GM12878 (cell line): Measurements from ENCODE around the gene POMP. TPM values are rescaled to one million over a fixed set of nuclear protein-coding genes. Genes with fewer than 3 reads are reported as not detected.
A peak's percentile ranks its signal among the peaks of the same experiment; 100 is the strongest.

Experiments used
- ATF2 ChIP-seq: IDR thresholded peaks from 2 replicates; pipeline ENCODE4 v1.6.1; 2012; ENCODE audit warnings: low read length, inconsistent platforms
- BMI1 ChIP-seq: fragments of 450-650 bp; IDR thresholded peaks from 2 replicates; pipeline ENCODE4 v1.6.1; 2016; ENCODE audit warnings: mild to moderate bottlenecking, moderate library complexity, borderline replicate concordance
- CBFB ChIP-seq: IDR thresholded peaks from 2 replicates; pipeline ENCODE4 v1.6.1; 2016; ENCODE audit warnings: antibody characterized with exemption, low read depth
- CHD4 ChIP-seq: fragments of 200-600 bp; sonication (generic); IDR thresholded peaks from 2 replicates; pipeline ENCODE4 v1.6.1; 2016; ENCODE audit warnings: mild to moderate bottlenecking
- CREB1 ChIP-seq: IDR thresholded peaks from 2 replicates; pipeline ENCODE4 v1.6.1; 2012; ENCODE audit warnings: low read depth, mild to moderate bottlenecking, inconsistent platforms
- EED ChIP-seq: sonication (generic); IDR thresholded peaks from 2 replicates; pipeline ENCODE4 v1.6.1; 2016; ENCODE audit warnings: antibody characterized with exemption, low read depth
- ETV6 ChIP-seq, 2 experiments: fragments of 450-650 bp in 1 of 2; IDR thresholded peaks in 1 of 2; conservative IDR thresholded peaks in 1 of 2; 2 replicates each; pipeline ENCODE4 v1.6.1; 2014; ENCODE audit warnings: antibody characterized with exemption in 1 of 2, borderline replicate concordance in 1 of 2, low read depth in 1 of 2, mild to moderate bottlenecking in 1 of 2, moderate library complexity in 1 of 2
- EZH2 ChIP-seq: IDR thresholded peaks from 2 replicates; pipeline ENCODE4 v1.6.1; 2012; ENCODE audit warnings: low read depth, mild to moderate bottlenecking, control low read depth, inconsistent platforms, low read length, borderline replicate concordance; ENCODE audit not compliant: control insufficient read depth
- KAT2A ChIP-seq: conservative IDR thresholded peaks from 2 replicates; pipeline ENCODE4 v1.6.1; 2011; ENCODE audit warnings: low read depth, low read length; ENCODE audit not compliant: control insufficient read depth
- KDM1A ChIP-seq: fragments of 200-600 bp; sonication (generic); IDR thresholded peaks from 2 replicates; pipeline ENCODE4 v1.6.1; 2016; ENCODE audit warnings: borderline replicate concordance
- LARP7 ChIP-seq: fragments of 450-650 bp; IDR thresholded peaks from 2 replicates; pipeline ENCODE4 v1.6.1; 2017; ENCODE audit warnings: mild to moderate bottlenecking
- MEF2B ChIP-seq: fragments of 450-650 bp; IDR thresholded peaks from 2 replicates; pipeline ENCODE4 v1.6.1; 2018; ENCODE audit warnings: mild to moderate bottlenecking, moderate library complexity; ENCODE audit not compliant: partially characterized antibody, poor library complexity, severe bottlenecking
- MTA2 ChIP-seq: fragments of 450-650 bp; IDR thresholded peaks from 2 replicates; pipeline ENCODE4 v1.6.1; 2016; ENCODE audit warnings: low read depth, mild to moderate bottlenecking, moderate library complexity
- MTA3 ChIP-seq: IDR thresholded peaks from 2 replicates; pipeline ENCODE4 v1.6.1; 2012; ENCODE audit warnings: low read length, inconsistent platforms, borderline replicate concordance
- MYC ChIP-seq: IDR thresholded peaks from 2 replicates; pipeline ENCODE4 v1.6.1; 2011; ENCODE audit warnings: mild to moderate bottlenecking, low read length, moderate library complexity, inconsistent platforms; ENCODE audit not compliant: insufficient read depth, insufficient replicate concordance, insufficient read length, severe bottlenecking
- NBN ChIP-seq: fragments of 450-650 bp; IDR thresholded peaks from 2 replicates; pipeline ENCODE4 v1.6.1; 2016
- NFIC ChIP-seq: IDR thresholded peaks from 2 replicates; pipeline ENCODE4 v1.6.1; 2012; ENCODE audit warnings: low read depth, mild to moderate bottlenecking, inconsistent platforms, low read length, moderate library complexity
- NRF1 ChIP-seq: conservative IDR thresholded peaks from 2 replicates; pipeline ENCODE4 v1.6.1; 2011; ENCODE audit warnings: mild to moderate bottlenecking, low read depth, low read length, improper control_type of control experiment
- POLR2AphosphoS2 ChIP-seq: IDR thresholded peaks from 2 replicates; pipeline ENCODE4 v1.6.1; 2011; ENCODE audit warnings: low read depth, mild to moderate bottlenecking, low read length, improper control_type of control experiment, moderate library complexity
- POU2F2 ChIP-seq: IDR thresholded peaks from 3 replicates; pipeline ENCODE4 v1.6.1; 2011; ENCODE audit warnings: low read depth, mild to moderate bottlenecking, low read length, borderline replicate concordance
- SUPT20H ChIP-seq: IDR thresholded peaks from 2 replicates; pipeline ENCODE4 v1.6.1; 2011; ENCODE audit warnings: low read depth, mild to moderate bottlenecking, low read length, moderate library complexity, borderline replicate concordance; ENCODE audit not compliant: control insufficient read depth
- WRNIP1 ChIP-seq: IDR thresholded peaks from 2 replicates; pipeline ENCODE4 v1.6.1; 2011; ENCODE audit warnings: low read depth, low read length, improper control_type of control experiment, borderline replicate concordance
- ZNF274 ChIP-seq: IDR thresholded peaks from one replicate; pipeline ENCODE4 v1.8.0; 2011; ENCODE audit not compliant: insufficient read length, insufficient read depth
- polyA plus RNA-seq, 11 experiments: library from polyadenylated mRNA; depleted of rRNA in 4 of 11; unstranded in 6 of 11; stranded (reverse) in 5 of 11; fragments of >200 nt; fragmentation: Nextera tagmentation in 4 of 11; fragmentation: Illumina TruSeq in 1 of 11; extraction: Ambion mirVana in 4 of 11; extraction: Trizol in 1 of 11; gene quantifications; 1 replicate in 1 of 11; 2 replicates in 10 of 11; pipeline versions ENCODE4 v1.2.1 to v1.2.3, GENCODE V29; 2011 to 2016; ENCODE audit warnings: inconsistent platforms in 2 of 11, missing spikeins in 2 of 11, low read depth in 1 of 11
- total RNA-seq, 4 experiments: library from RNA; depleted of rRNA in 3 of 4; stranded (reverse); fragments of >200 nt in 3 of 4; fragmentation: Illumina TruSeq in 1 of 4; extraction: Trizol in 1 of 4; gene quantifications; 2 replicates each; pipeline versions ENCODE4 v1.2.1 to v1.2.3, GENCODE V29; 2013 to 2021
- TF ChIP-seq, protein P1 (sequence below): fragments of 450-650 bp; IDR thresholded peaks from 2 replicates; pipeline ENCODE4 v1.6.1; 2016; ENCODE audit warnings: mild to moderate bottlenecking, moderate library complexity, borderline replicate concordance
- TF ChIP-seq, protein P2 (sequence below): IDR thresholded peaks from 2 replicates; pipeline ENCODE4 v1.6.1; 2011; ENCODE audit warnings: borderline replicate concordance, low read depth, mild to moderate bottlenecking, moderate library complexity, mixed read lengths, low read length; ENCODE audit not compliant: insufficient read depth; ENCODE audit errors: extremely low read length

POMP gene
- total and polyA plus RNA-seq, 10 of the 15 experiments (the other 5 are each of a cell fraction or from before 2014, with no cell fraction given) = 90.4 to 668 (median 144) TPM

GRCh38 chr13:28718543-28719226 lies 59.8 kb downstream of the POMP start, which contains the start of gene SLC46A3 (continued):
- no peak for TF ChIP-seq KDM1A
- TF ChIP-seq EED = no peak
- TF ChIP-seq LARP7 = peak; percentile 66
- no peak for TF ChIP-seq ATF2
- no peak for TF ChIP-seq MTA2
- no peak for TF ChIP-seq POU2F2
- TF ChIP-seq POLR2AphosphoS2 = no peak
- TF ChIP-seq WRNIP1 = no peak
- TF ChIP-seq MEF2B = no peak
- no peak for TF ChIP-seq EZH2
- TF ChIP-seq MYC = no peak
- no peak for TF ChIP-seq BMI1
- no peak for TF ChIP-seq SUPT20H
- TF ChIP-seq, protein P1, sequence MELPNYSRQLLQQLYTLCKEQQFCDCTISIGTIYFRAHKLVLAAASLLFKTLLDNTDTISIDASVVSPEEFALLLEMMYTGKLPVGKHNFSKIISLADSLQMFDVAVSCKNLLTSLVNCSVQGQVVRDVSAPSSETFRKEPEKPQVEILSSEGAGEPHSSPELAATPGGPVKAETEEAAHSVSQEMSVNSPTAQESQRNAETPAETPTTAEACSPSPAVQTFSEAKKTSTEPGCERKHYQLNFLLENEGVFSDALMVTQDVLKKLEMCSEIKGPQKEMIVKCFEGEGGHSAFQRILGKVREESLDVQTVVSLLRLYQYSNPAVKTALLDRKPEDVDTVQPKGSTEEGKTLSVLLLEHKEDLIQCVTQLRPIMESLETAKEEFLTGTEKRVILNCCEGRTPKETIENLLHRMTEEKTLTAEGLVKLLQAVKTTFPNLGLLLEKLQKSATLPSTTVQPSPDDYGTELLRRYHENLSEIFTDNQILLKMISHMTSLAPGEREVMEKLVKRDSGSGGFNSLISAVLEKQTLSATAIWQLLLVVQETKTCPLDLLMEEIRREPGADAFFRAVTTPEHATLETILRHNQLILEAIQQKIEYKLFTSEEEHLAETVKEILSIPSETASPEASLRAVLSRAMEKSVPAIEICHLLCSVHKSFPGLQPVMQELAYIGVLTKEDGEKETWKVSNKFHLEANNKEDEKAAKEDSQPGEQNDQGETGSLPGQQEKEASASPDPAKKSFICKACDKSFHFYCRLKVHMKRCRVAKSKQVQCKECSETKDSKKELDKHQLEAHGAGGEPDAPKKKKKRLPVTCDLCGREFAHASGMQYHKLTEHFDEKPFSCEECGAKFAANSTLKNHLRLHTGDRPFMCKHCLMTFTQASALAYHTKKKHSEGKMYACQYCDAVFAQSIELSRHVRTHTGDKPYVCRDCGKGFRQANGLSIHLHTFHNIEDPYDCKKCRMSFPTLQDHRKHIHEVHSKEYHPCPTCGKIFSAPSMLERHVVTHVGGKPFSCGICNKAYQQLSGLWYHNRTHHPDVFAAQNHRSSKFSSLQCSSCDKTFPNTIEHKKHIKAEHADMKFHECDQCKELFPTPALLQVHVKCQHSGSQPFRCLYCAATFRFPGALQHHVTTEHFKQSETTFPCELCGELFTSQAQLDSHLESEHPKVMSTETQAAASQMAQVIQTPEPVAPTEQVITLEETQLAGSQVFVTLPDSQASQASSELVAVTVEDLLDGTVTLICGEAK = no peak
- TF ChIP-seq NBN = no peak
- no peak for TF ChIP-seq ZNF274
- TF ChIP-seq ETV6 (conservative IDR thresholded peaks at IDR 0.05 in 1 of 2, IDR thresholded peaks at IDR 0.05 in 1 of 2; ENCODE audit: borderline replicate concordance in 1 of 2, low read depth in 1 of 2) = no peak
- no peak for TF ChIP-seq NRF1
- TF ChIP-seq CHD4 = no peak
- no peak for TF ChIP-seq KAT2A
- TF ChIP-seq, protein P2, sequence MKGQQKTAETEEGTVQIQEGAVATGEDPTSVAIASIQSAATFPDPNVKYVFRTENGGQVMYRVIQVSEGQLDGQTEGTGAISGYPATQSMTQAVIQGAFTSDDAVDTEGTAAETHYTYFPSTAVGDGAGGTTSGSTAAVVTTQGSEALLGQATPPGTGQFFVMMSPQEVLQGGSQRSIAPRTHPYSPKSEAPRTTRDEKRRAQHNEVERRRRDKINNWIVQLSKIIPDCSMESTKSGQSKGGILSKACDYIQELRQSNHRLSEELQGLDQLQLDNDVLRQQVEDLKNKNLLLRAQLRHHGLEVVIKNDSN = no peak
- TF ChIP-seq CREB1 = peak; percentile 66; the same call in 1 of the 2 replicates
- TF ChIP-seq NFIC = no peak
- TF ChIP-seq CBFB = no peak
- no peak for TF ChIP-seq MTA3
